HepG2 (cell line): ENCODE measurements around the gene FMO3. TPM values are rescaled to one million over a fixed set of nuclear protein-coding genes. Genes with fewer than 3 reads are reported as not detected.

ENCODE experiments used
- ATAC-seq: fragments of 200-7000 bp; cut with Tn5 transposase; 3 replicates; pipeline ENCODE4 v1.9.1; 2020; ENCODE audit warnings: mild to moderate bottlenecking, moderate library complexity
- Bru-seq: library from RNA; stranded (reverse); fragments of 400-500 nt; gene quantifications from one replicate; lab custom pipeline; 2021; lab: Mats Ljungman, UMichigan
- BruChase-seq, 2 experiments: library from RNA; stranded (reverse); fragments of 400-500 nt; gene quantifications; one replicate each; lab custom pipeline; 2021; lab: Mats Ljungman, UMichigan
- BruUV-seq: library from RNA; stranded (reverse); fragments of 400-500 nt; replicated peaks from 2 replicates; lab custom pipeline; 2021; lab: Mats Ljungman, UMichigan
- CTCF ChIA-PET: fragments of 300-600 bp; formaldehyde crosslinking; extraction: SDS; loops from one replicate; lab custom pipeline; 2021; ENCODE audit warnings: low total read pairs, inconsistent platforms, low intra/inter-chr PET ratio; lab: Yijun Ruan, JAX
- POLR2A ChIA-PET: fragments of 350-600 bp; sonication (Branson Sonifier 250); formaldehyde crosslinking; loops from one replicate; lab custom pipeline; 2020; ENCODE audit warnings: antibody characterized with exemption, inconsistent platforms; lab: Yijun Ruan, JAX
- DNase-seq: peaks from one replicate; pipeline ENCODE4 v3.0.0-alpha.2; 2015; ENCODE audit warnings: low spot score
- FAIRE-seq: peaks from 3 replicates; lab custom pipeline; 2011; peaks lifted over from hg19 to GRCh38; lab: Jason Lieb, UNC
- H2AFZ ChIP-seq: one replicate; pipeline ENCODE4 v1.6.1; 2011; ENCODE audit warnings: low read length, inconsistent platforms
- H3K27ac ChIP-seq: fragments of 300-600 bp; 3 replicates; pipeline ENCODE4 v1.8.0; 2011; ENCODE audit warnings: mixed run types, mild to moderate bottlenecking, mixed read lengths, low read length, inconsistent platforms; ENCODE audit not compliant: insufficient read depth; ENCODE audit errors: extremely low read length
- H3K27me3 ChIP-seq, 2 experiments: fragments of 200-600 bp in 1 of 2; 2 replicates in 1 of 2; 3 replicates in 1 of 2; pipeline versions ENCODE4 v1.6.0 to v1.8.0; 2011; ENCODE audit warnings: low read length in 2 of 2, mild to moderate bottlenecking in 2 of 2, moderate library complexity in 2 of 2, inconsistent platforms in 1 of 2; ENCODE audit not compliant: insufficient read depth in 2 of 2, control insufficient read depth in 1 of 2
- H3K36me3 ChIP-seq, 2 experiments: fragments of 200-600 bp in 1 of 2; replicated peaks in 1 of 2; 2 replicates in 1 of 2; 3 replicates in 1 of 2; pipeline versions ENCODE4 v1.5.1 to v1.8.0; 2011; ENCODE audit warnings: low read length in 2 of 2, inconsistent platforms in 1 of 2; ENCODE audit not compliant: insufficient read depth in 2 of 2, control insufficient read depth in 1 of 2
- H3K4me1 ChIP-seq: 2 replicates; pipeline ENCODE4 v1.5.1; 2012; ENCODE audit warnings: low read length, inconsistent platforms; ENCODE audit not compliant: insufficient read depth
- H3K4me2 ChIP-seq: 2 replicates; pipeline ENCODE4 v1.6.0; 2011; ENCODE audit warnings: low read depth, low read length, inconsistent platforms
- H3K4me3 ChIP-seq, 3 experiments: fragments of 200-600 bp in 1 of 3; sonication (generic), shearing (Covaris generic) in 1 of 3; replicated peaks in 1 of 3; 2 replicates each; pipeline ENCODE4 v1.5.1; 2011 to 2016; ENCODE audit warnings: low read length in 3 of 3, inconsistent platforms in 2 of 3, low read depth in 2 of 3, mild to moderate bottlenecking in 2 of 3, control low read depth in 1 of 3, mixed read lengths in 1 of 3; ENCODE audit not compliant: insufficient read depth in 1 of 3
- H3K79me2 ChIP-seq: one replicate; pipeline ENCODE4 v1.6.1; 2011; ENCODE audit warnings: low read length, inconsistent platforms; ENCODE audit not compliant: insufficient read depth
- H3K9ac ChIP-seq: 2 replicates; pipeline ENCODE4 v1.6.0; 2011; ENCODE audit warnings: mild to moderate bottlenecking, low read depth, low read length, inconsistent platforms; ENCODE audit not compliant: insufficient read depth
- H3K9me3 ChIP-seq: 2 replicates; pipeline ENCODE4 v1.5.1; 2012; ENCODE audit warnings: mild to moderate bottlenecking, low read length
- H4K20me1 ChIP-seq: 2 replicates; pipeline ENCODE4 v1.6.0; 2011; ENCODE audit warnings: inconsistent platforms, mild to moderate bottlenecking, low read length, moderate library complexity; ENCODE audit not compliant: insufficient read depth
- CENPX ChIP-seq: sonication (generic); formaldehyde crosslinking; IDR thresholded peaks from 2 replicates; pipeline ENCODE4 v1.9.0; 2021; ENCODE audit warnings: mild to moderate bottlenecking, missing genetic modification reagents, moderate library complexity
- GATAD2A ChIP-seq: IDR thresholded peaks from 2 replicates; pipeline ENCODE4 v1.6.1; 2016
- ZNF234 ChIP-seq: sonication (generic); formaldehyde crosslinking; conservative IDR thresholded peaks from 2 replicates; pipeline ENCODE4 v1.5.1; 2020; ENCODE audit warnings: mild to moderate bottlenecking, missing genetic modification reagents
- WGBS: methylation state at CpG from one replicate; pipeline ENCODE4 v1.1.6; 2017; ENCODE audit warnings: low lambda C conversion rate; 5-methylcytosine and 5-hydroxymethylcytosine counted together
- in situ Hi-C: cut with HindIII; loops from 2 replicates; pipeline ENCODE4 v1.10.0; 2017; ENCODE audit warnings: low pct_unique_long_range_greater_than_20kb; ENCODE audit not compliant: extremely low pct_ligation_motif_present
- intact Hi-C: fragments of 100-400 bp; cut with micrococcal nuclease; formaldehyde crosslinking; loops from one replicate; pipeline ENCODE4 v1.10.0; 2022; ENCODE audit not compliant: unreplicated experiment
- long read RNA-seq, 2 experiments: library from RNA in 1 of 2; library from polyadenylated mRNA in 1 of 2; stranded (forward) in 1 of 2; unstranded in 1 of 2; transcript quantifications; one replicate each; pipeline ENCODE4 v2.0.0, GENCODE V29; 2019 to 2022
- polyA minus RNA-seq, 3 experiments: library from RNA; depleted of rRNA, polyadenylated mRNA; stranded (reverse); fragments of >200 nt; gene quantifications; 2 replicates each; pipeline ENCODE4 v1.2.3, GENCODE V29; 2011; ENCODE audit warnings: low replicate concordance in 1 of 3
- polyA plus RNA-seq, 8 experiments: library from polyadenylated mRNA; depleted of rRNA in 3 of 8; stranded (reverse) in 7 of 8; unstranded in 1 of 8; fragments of >200 nt; fragmentation: Illumina TruSeq in 4 of 8; extraction: Trizol in 4 of 8; gene quantifications; 2 replicates each; pipeline versions ENCODE4 v1.2.1 to v1.2.3, GENCODE V29; 2011 to 2016; ENCODE audit warnings: low read depth in 4 of 8, missing spikeins in 1 of 8, mixed read lengths in 1 of 8; ENCODE audit not compliant: insufficient read depth in 1 of 8
- total RNA-seq, 5 experiments: library from RNA; depleted of rRNA; stranded (reverse); fragments of >200 nt; fragmentation: Illumina TruSeq; extraction: Trizol; gene quantifications; 2 replicates each; pipeline ENCODE4 v1.2.3, GENCODE V29; 2016; ENCODE audit warnings: low read depth in 1 of 5
- TF ChIP-seq, protein P1 (sequence below): sonication (generic); formaldehyde crosslinking; IDR thresholded peaks from 2 replicates; pipeline ENCODE4 v1.4.0; 2020; ENCODE audit warnings: mild to moderate bottlenecking, missing genetic modification reagents
- TF ChIP-seq, protein P2 (sequence below): sonication (generic); formaldehyde crosslinking; IDR thresholded peaks from 2 replicates; pipeline ENCODE4 v1.8.0; 2022; ENCODE audit warnings: missing genetic modification reagents, low read depth, mild to moderate bottlenecking, borderline replicate concordance

Gene FMO3
- total RNA-seq (2016; rRNA removed; fragmentation: Illumina TruSeq; extraction: Trizol) (not detected in 2 replicates), polyA plus RNA-seq (2011; rRNA removed) (not detected in 2 replicates), polyA minus RNA-seq (2011; rRNA and poly(A)+ RNA removed; ENCODE audit: low replicate concordance) (not detected in 2 replicates), Bru-seq, nascent RNA (not detected), BruChase-seq, experiment 1, labeled RNA remaining after a 6-hour chase (not detected), BruChase-seq, experiment 2, labeled RNA remaining after a 2-hour chase (not detected)
- total RNA-seq (2016; cell fraction: cytosol; rRNA removed; fragmentation: Illumina TruSeq; extraction: Trizol; ENCODE audit: low read depth) = not detected in 2 replicates
- total RNA-seq (2016; cell fraction: insoluble cytoplasmic fraction; rRNA removed; fragmentation: Illumina TruSeq; extraction: Trizol) = not detected in 2 replicates
- not detected in 2 replicates for total RNA-seq (2016; cell fraction: membrane; rRNA removed; fragmentation: Illumina TruSeq; extraction: Trizol)
- not detected in 2 replicates for total RNA-seq (2016; cell fraction: nucleus; rRNA removed; fragmentation: Illumina TruSeq; extraction: Trizol)
- polyA plus RNA-seq (2011; cell fraction: cytosol; rRNA removed) = not detected in 2 replicates
- polyA plus RNA-seq (2011; cell fraction: nucleus; rRNA removed) = not detected in 2 replicates
- not detected in 2 replicates for polyA plus RNA-seq (2012)
- polyA plus RNA-seq (2016; cell fraction: cytosol; fragmentation: Illumina TruSeq; extraction: Trizol; ENCODE audit: low read depth) = not detected in 2 replicates
- polyA plus RNA-seq (2016; cell fraction: insoluble cytoplasmic fraction; fragmentation: Illumina TruSeq; extraction: Trizol; ENCODE audit: low read depth) = not detected in 2 replicates
- not detected in 2 replicates for polyA plus RNA-seq (2016; cell fraction: membrane; fragmentation: Illumina TruSeq; extraction: Trizol; ENCODE audit: low read depth)
- not detected in 2 replicates for polyA plus RNA-seq (2016; cell fraction: nucleus; fragmentation: Illumina TruSeq; extraction: Trizol; ENCODE audit: insufficient read depth, low read depth)
- polyA minus RNA-seq (2011; cell fraction: cytosol; rRNA and poly(A)+ RNA removed) = not detected in 2 replicates
- not detected in 2 replicates for polyA minus RNA-seq (2011; cell fraction: nucleus; rRNA and poly(A)+ RNA removed)
- long read RNA-seq, experiment 1 = 0 reads
- long read RNA-seq, experiment 2 = 0 reads

DNA sequence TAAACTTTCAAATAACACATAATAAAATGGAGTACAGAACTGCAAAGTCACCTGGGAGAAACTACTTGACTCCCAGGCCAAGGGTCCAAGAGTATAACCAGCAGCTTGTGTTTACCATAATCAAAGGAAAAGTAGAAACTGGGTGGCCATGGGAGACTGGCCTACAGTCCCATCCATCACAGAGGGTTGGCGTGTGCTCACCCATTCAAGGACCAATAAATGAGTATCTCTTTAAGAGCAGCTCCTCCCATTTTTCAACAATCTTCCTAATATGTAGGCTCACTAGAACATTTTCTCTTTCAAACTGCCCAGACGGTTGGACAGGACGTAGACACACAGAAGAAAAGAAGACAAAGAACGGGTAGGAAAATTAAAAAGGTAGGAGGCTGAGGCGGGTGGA is at the start of gene FMO3:
TSS of gene FMO3 (plus strand) at position 302 of the 400 bp plus-strand sequence. CDS start 1,754 bp downstream, outside the sequence.
- FAIRE-seq = no peak
- intact Hi-C loops (no loop called here), in situ Hi-C loops (no loop called here)
- no TSS peak for BruUV-seq
- TF ChIP-seq, protein P1, sequence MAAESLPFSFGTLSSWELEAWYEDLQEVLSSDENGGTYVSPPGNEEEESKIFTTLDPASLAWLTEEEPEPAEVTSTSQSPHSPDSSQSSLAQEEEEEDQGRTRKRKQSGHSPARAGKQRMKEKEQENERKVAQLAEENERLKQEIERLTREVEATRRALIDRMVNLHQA = no peak
- TF ChIP-seq, protein P2, sequence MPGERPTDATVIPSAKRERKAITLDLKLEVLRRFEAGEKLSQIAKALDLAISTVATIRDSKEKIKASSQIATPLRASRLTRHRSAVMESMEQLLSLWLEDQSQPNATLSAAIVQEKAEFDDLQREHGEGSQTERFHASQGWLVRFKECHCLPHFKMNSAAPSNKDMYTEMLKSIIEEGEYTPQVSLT (CRISPR knock-in tag) = no peak
- TF ChIP-seq ZNF234 (CRISPR knock-in tag) (no peak), GATAD2A (CRISPR knock-in tag) (no peak), CENPX (CRISPR knock-in tag) (no peak)
- TF ChIP-seq, all 625 proteins: peak for 0
- no peaks in the 10 kb centered on the region for H3K9me3 ChIP-seq
- H3K36me3 ChIP-seq = no peaks in the 10 kb centered on the region
- DNase-seq (no peak), ATAC-seq (no peak)
- no peaks in the 10 kb centered on the region for H4K20me1 ChIP-seq
- H3K4me1 ChIP-seq = no peaks in the 10 kb centered on the region
- CTCF ChIA-PET = no interaction called here
- POLR2A ChIA-PET = no interaction called here
- no peak within 1 kb of the TSS for H3K4me3 ChIP-seq
- H3K79me2 ChIP-seq = no peaks in the 10 kb centered on the region
- no peak within 1 kb of the TSS for H3K9ac ChIP-seq
- H3K27me3 ChIP-seq = no peaks in the 10 kb centered on the region
- WGBS = 45% methylated on average over 5 of the region's 5 CpGs
- no peak within 1 kb of the TSS for H2AFZ ChIP-seq
- no peak within 1 kb of the TSS for H3K27ac ChIP-seq
- H3K4me2 ChIP-seq = no peak within 1 kb of the TSS
